Stimulated activated CD8-positive, alpha-beta memory T cell treated with anti-CD3 and anti-CD28 coated beads, Interleukin-12 subunit alpha, Interleukin-12 subunit beta, amount 100 ng/mL, for 24 hours (primary cell): ENCODE results near the gene TMEM139.

Source experiments
- DNase-seq: peaks from one replicate; pipeline ENCODE4 v3.0.0-alpha.2; 2020; ENCODE audit errors: extremely low read depth

Gene TMEM139

GRCh38 chr7:143323653-143324052 lies 38.9 kb downstream of the TMEM139 start:
- no peak for DNase-seq

DNA sequence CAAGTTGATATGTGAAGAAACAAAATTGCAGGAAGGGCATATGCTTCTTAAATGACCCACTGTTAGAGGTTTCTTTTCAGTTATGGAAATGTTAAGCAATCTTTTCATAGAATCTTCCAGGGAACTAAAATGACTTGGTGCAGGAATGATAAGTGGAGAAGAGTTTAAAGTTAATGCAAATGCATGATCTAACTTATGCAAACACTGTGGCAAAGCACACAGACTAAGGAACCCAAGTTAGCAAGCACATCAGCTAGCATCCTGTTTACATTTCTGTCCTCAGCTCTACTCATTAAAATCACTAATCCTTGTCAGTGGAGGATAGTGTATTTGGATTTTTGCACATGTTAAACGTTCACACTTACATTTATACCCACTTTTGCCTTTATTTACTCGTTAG lies 40.5 kb downstream of the TMEM139 start:
- no peak for DNase-seq

- DNase-seq = no peak
Observed at GRCh38 chr7:143327903-143328302, 43.1 kb downstream of the TMEM139 start.

DNA sequence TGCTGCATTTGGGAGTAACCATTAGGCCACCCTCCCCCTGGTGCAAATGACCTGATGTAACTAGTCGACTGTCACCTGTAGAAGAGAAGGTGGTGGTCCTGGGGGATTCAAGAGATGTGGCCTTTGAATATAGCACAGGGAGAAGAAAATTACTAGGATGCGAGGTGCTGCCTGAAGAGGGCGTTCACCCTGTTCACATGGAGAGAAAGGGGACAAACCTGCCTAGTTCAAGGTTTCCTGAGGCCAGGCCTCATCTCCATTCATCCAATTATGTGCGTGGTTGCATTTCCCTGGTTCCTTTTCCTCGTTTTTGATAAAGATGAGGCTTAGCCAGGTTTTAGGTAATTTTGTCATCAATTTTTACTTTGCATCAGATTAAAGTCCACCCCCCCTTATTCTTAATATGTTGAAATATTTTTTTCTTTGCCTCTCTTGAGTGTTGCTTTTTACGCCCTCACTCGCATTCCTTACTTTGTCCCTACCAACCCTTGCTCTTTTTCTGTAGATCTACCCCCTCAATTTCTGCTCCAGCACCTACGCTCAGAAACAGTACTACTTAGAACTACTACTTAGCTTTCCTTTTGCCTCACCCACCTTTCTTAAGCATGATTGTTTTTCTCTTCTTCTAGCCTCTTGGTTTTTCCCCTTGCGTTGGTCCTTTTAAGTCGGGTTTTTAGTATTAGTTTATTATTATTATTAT lies 44.9 kb downstream of the TMEM139 start:
- no peak for DNase-seq

GRCh38 chr7:143331179-143331801 lies 46.5 kb downstream of the TMEM139 start:
- DNase-seq = no peak

DNA sequence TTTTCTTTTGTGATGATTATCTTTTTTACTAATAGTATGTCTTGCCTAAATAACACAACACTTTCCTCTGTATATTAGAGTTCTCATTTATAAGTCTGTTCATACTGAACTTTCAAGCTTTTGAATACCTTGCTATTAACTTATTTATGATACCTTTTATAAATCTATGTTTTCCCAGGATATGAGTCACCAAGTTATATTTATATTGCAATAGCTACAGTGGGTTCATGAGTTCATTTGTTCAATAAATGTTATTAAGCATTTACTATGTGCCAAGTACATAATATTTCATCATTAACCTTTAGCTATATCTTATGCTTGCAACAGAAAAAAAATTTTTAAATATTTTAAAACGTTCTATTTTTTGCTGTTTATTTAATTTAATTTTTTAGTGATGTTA lies 49.5 kb downstream of the TMEM139 start:
- no peak for DNase-seq

DNA sequence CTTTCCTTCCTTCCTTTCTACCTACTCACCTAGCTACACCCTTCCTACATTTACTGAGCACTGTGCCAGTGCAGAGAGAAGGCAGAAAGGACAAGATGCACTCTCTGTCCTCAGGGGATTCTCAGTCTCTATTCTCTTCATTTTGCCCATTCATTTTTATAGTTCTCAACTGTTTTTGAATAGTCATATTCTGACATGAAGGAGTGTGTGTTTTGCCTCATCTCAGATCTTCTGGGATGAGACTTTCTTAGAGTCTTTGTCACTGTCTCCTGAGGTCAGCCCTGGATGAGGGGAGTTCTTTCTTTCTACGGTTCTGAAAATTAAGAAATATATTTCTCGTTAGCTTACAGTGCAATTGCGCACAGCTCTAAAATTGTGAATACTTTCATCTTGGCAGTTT lies 52.5 kb downstream of the TMEM139 start:
- DNase-seq = no peak
